KOPT-K1 (cell line): ENCODE measurements around the gene C6orf132.

ENCODE experiments used
- H3K27ac ChIP-seq: fragments of 200-600 bp; sonication (generic); 2 replicates; pipeline ENCODE4 v1.5.1; 2016; ENCODE audit warnings: antibody characterized with exemption, mild to moderate bottlenecking, low read depth, low read length; ENCODE audit not compliant: poor library complexity, severe bottlenecking
- H3K36me3 ChIP-seq: fragments of 200-600 bp; sonication (generic); 2 replicates; pipeline ENCODE4 v1.5.1; 2017; ENCODE audit warnings: antibody characterized with exemption, mild to moderate bottlenecking, low read length, moderate library complexity; ENCODE audit not compliant: insufficient read depth
- H3K9me3 ChIP-seq: fragments of 200-600 bp; sonication (generic); 2 replicates; pipeline ENCODE4 v1.5.1; 2017; ENCODE audit warnings: antibody characterized with exemption, low read length, mild to moderate bottlenecking; ENCODE audit not compliant: insufficient read depth, poor library complexity, severe bottlenecking

The C6orf132 gene

GRCh38 chr6:42150254-42150653 is 7.8 kb upstream of the C6orf132 start:
- H3K27ac ChIP-seq, result no peak overlapping the region
- no peaks in the 10 kb centered on the region for H3K9me3 ChIP-seq
- no peaks in the 10 kb centered on the region for H3K36me3 ChIP-seq

- no peaks in the 10 kb centered on the region for H3K36me3 ChIP-seq
- no peaks in the 10 kb centered on the region for H3K9me3 ChIP-seq
- no peak overlapping the region for H3K27ac ChIP-seq
Observed at GRCh38 chr6:42148058-42148457, 5.6 kb upstream of the C6orf132 start.

DNA sequence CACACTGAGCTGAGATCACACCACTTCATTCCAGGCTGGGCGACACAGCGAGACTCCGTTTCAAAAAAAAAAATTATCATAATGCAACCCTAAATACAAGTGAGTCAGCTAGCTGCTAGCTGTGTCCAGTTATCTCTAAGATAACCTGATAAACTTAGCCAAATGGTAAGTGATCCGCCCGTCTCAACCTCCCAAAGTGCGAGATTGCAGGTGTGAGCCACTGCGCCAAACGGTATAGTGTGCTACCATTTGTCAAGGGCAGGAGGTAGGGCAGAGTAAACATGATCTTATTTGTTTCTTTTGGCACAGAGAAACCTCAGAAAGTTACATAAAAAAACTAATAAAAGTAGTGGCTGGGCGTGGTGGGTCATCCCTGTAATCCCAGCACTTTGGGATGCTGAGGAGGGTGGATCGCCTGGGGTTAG is 4.7 kb upstream of the C6orf132 start:
- Histone ChIP-seq H3K9me3 (no peaks in the 10 kb centered on the region), H3K27ac (no peak overlapping the region), H3K36me3 (no peaks in the 10 kb centered on the region)

- Histone ChIP-seq H3K27ac (no peak overlapping the region), H3K9me3 (no peaks in the 10 kb centered on the region), H3K36me3 (no peaks in the 10 kb centered on the region)
Observed at GRCh38 chr6:42141603-42142117, 760 bp downstream of the C6orf132 start.

DNA sequence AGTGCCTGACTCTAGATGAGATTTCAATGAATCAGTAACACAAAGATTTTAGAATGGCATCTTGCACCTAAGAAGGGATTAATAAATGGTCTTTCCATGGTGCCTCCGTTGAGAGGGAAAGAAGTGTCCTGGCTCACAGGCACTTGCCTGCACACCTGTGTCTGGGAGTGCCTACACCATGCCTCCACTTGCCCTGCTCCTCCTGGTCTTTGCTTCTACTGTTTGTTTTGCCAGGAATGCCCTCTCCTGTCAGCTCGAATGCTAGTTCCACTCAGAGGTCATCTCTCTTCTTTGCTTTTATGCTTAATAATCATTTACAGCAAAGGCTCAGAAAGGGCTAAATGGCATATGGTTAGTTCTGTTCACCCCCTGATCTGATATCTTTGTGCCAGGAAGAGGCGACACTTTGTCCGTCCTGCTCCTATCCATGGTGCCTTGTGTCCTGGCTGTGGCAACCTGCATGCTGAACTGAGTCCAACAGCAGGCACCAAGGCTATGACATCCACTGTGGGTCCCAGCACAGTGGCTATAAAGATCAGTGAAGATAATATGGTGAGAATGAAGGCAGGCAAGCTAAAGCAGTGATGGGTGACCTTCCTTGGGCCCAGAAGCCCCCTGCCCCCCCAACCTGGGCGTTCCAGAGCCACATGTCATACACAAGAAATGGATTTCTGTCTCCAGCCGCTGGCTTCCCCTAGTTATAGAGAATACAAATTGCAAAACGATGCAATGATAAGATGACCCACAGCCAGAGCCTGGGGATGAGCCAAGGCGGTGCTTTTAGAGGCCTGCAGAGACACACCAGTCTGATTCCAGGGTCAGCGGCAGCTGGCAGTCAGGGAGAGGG is 1.4 kb downstream of the C6orf132 start:
- no peaks in the 10 kb centered on the region for H3K9me3 ChIP-seq
- H3K36me3 ChIP-seq, result no peaks in the 10 kb centered on the region
- no peak overlapping the region for H3K27ac ChIP-seq

- Histone ChIP-seq H3K36me3 (no peaks in the 10 kb centered on the region), H3K9me3 (no peaks in the 10 kb centered on the region), H3K27ac (no peak overlapping the region)
Observed at GRCh38 chr6:42140032-42140431, 2.4 kb downstream of the C6orf132 start.

DNA sequence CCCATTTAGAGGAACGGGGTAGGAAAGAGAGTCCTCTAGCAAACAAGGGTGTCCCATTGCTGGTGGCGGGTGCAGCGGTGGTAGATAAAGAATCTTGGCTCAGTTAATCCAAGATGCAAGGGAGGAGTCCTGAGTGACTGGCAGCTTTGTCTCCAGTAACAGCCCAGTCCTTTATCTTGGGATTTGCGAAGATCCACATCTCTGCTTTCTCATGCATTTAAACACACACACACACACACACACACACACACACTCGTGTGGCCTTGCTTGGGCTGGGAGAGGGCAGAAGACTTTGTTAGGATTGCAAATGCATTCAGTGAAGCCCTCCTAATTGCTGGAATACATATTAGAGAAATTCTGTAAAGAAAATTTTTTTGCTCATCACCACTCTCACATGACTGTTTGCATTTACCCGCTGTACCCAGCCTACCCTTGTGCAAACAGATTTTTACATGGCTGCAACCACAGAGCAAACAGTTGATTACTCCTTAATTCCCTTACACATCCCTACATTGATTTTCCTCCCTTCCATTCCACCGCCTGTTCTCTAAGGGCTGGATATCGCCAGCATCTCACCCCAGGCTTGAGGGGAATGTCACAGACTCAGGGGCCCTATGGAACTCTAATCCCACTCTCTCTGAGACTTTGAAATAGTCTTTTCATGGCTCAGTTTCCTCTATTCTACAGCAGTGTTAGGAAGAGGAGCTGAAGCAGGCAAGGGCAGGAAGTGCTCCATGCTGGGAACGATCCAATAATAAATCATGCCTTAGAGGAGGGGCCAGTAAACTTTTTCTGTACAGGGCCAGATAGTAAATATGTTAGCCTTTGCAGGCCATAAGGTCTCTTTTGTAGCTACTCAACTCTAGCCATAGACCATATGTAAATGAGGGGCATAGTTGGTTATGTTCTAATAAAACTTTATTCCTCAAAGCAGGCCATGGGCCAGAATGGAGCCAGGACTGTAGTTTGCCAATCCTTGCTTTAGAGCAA is 3.5 kb downstream of the C6orf132 start:
- H3K27ac ChIP-seq, result no peak overlapping the region
- no peaks in the 10 kb centered on the region for H3K9me3 ChIP-seq
- no peaks in the 10 kb centered on the region for H3K36me3 ChIP-seq

- H3K36me3 ChIP-seq, result no peaks in the 10 kb centered on the region
- H3K27ac ChIP-seq, result no peak overlapping the region
- H3K9me3 ChIP-seq, result no peaks in the 10 kb centered on the region
Observed at GRCh38 chr6:42138190-42138589, 4.2 kb downstream of the C6orf132 start.

DNA sequence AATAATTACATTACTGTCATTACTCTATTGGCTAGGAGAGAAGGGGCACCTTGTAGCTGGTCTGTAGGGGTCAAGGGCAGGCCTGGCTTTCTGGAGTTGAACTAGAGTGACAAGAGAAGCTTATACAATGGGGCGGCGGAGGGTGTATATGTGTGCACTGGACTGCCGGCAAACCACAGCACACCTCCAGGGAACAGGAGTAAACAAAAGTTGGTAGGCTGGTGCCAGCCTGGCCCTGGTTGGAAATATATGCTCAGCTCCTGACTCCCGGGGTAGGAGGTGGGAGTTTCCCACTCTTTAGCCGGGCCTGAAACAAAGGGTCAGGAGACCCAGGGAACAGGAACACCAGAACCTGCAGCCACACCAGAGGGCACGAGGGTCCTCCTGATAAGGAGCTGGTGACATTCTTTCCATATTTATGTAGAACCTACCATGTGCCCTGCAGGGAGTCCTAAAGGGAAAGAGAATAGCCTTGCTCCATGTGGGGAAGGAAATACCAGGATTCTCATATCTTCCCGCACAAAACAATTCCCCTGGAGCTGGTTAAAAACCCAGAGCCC is 5.1 kb downstream of the C6orf132 start:
- H3K36me3 ChIP-seq, result no peaks in the 10 kb centered on the region
- no peak overlapping the region for H3K27ac ChIP-seq
- H3K9me3 ChIP-seq, result no peaks in the 10 kb centered on the region

DNA sequence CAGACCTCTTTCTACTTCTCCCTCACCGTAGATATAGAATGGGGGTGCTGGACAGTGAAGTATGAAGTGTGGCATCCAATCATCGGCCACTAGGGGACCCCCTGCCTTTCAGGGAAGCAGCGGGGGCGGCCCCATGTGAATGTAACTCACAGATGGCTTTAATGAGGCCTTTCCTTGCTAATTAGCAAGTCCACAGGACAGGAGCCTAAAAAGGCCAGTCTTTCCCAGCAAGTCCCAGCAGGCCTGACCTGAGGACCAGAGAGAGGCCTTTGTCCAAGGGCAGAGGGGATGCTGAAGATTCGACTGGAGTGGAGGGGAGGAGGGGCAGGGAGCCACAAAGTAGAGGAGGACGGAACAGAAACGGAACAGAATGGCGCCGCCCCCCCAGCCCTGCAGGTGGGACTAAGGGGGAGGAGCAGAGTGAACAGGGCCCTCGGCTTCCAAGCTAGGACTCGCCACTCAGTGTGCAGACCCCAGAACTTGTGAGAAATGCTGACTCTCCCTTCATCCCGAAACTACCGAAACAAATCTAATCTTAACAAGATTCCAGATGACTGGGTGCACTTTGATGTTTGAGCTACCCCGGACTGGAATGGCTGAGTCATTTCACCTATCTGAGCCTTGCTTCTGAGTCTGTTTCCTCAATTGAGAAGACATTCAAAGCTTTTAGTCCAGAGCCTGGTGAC is 5.8 kb downstream of the C6orf132 start:
- Histone ChIP-seq H3K36me3 (no peaks in the 10 kb centered on the region), H3K9me3 (no peaks in the 10 kb centered on the region), H3K27ac (no peak overlapping the region)

GRCh38 chr6:42135722-42136121 is 6.7 kb downstream of the C6orf132 start:
- no peaks in the 10 kb centered on the region for H3K36me3 ChIP-seq
- H3K27ac ChIP-seq, result no peak overlapping the region
- no peaks in the 10 kb centered on the region for H3K9me3 ChIP-seq

GRCh38 chr6:42135161-42135560 is 7.3 kb downstream of the C6orf132 start:
- no peak overlapping the region for H3K27ac ChIP-seq
- no peaks in the 10 kb centered on the region for H3K9me3 ChIP-seq

GRCh38 chr6:42133926-42134325 is 8.5 kb downstream of the C6orf132 start:
- H3K36me3 ChIP-seq, result no peaks in the 10 kb centered on the region
- no peak overlapping the region for H3K27ac ChIP-seq
- no peaks in the 10 kb centered on the region for H3K9me3 ChIP-seq

More at GRCh38 chr6:42135161-42135560, 7.3 kb downstream of the C6orf132 start:
- H3K36me3 ChIP-seq, result no peaks in the 10 kb centered on the region

DNA sequence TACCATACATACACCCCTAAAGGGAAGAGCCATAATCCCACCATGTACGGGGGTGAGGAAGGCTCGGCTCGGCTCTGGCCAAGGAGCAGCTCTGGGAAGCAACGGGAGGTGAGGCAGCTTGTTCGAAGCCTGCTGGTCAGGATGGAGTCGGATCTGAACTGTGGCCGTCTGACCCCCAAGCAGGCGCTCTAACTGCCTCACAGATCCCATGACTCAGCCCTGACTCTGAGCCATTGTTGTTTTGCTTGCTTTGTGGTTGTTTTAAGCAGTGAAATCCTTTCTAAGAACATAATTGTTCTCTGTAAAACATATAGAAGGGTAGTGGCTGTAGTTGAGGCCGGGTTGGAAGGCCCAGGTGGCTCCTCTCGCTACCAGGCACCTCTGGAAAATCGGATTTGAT is 10.9 kb downstream of the C6orf132 start:
- no peaks in the 10 kb centered on the region for H3K9me3 ChIP-seq
- no peak overlapping the region for H3K27ac ChIP-seq
- no peaks in the 10 kb centered on the region for H3K36me3 ChIP-seq
